Measurements from ENCODE around the gene TNNC1. TPM values are rescaled to one million over a fixed set of nuclear protein-coding genes. Genes with fewer than 3 reads are reported as not detected.

TNNC1 gene
- total RNA-seq, 1 experiment from 2014 or later, result 8.2 TPM

DNA sequence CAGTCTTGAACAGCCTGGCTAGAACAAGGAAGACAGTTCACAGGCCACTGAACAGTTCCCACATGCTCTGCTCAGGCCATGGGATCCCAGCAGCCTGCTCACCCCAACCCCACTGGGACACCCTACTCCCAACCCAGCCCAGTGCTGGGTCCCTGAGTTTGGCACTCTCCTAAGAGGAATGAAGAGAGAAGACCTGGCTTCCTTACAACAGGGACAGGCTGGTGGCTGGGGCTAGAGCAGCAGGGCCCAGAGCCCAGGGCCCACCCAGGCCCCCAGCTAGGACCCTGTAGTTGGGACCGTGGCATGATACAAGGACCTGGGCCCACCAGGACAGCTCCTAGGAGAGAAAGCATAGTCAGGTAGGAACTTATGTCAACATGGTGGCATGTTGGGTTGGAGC is 52.3 kb downstream of the TNNC1 start:
- DNase-seq (ENCODE audit: low read depth), result no peak

Other genes starting within 250 kb of the TNNC1 start
- under 0.01 TPM in 1 of 2 replicates, not detected in the other for gene TLR9, start 228.4 kb downstream of the TNNC1 start, total RNA-seq (2014; rRNA removed)
- 136 and 145 TPM in 2 replicates for gene TWF2, start 214.9 kb downstream of the TNNC1 start, total RNA-seq (2014; rRNA removed)
- 16.0 and 22.3 TPM in 2 replicates for gene PPM1M, start 208.3 kb downstream of the TNNC1 start, total RNA-seq (2014; rRNA removed)
- 44.5 and 58.0 TPM in 2 replicates for gene WDR82, start 175.4 kb downstream of the TNNC1 start, total RNA-seq (2014; rRNA removed)
- 13.0 and 20.4 TPM in 2 replicates for gene GLYCTK, start 166.2 kb downstream of the TNNC1 start, total RNA-seq (2014; rRNA removed)
- gene DNAH1, start 137.7 kb downstream of the TNNC1 start, total RNA-seq (2014; rRNA removed), result 0.71 and 2.1 TPM in 2 replicates
- 79.2 and 99.6 TPM in 2 replicates for gene BAP1, start 44.0 kb downstream of the TNNC1 start, total RNA-seq (2014; rRNA removed)
- gene PHF7, start 43.4 kb downstream of the TNNC1 start, total RNA-seq (2014; rRNA removed), result 3.5 and 6.9 TPM in 2 replicates
- gene SEMA3G, start 8.9 kb downstream of the TNNC1 start, total RNA-seq (2014; rRNA removed), result not detected in 2 replicates
- 45.7 and 48.7 TPM in 2 replicates for gene NISCH, start 1.6 kb upstream of the TNNC1 start, total RNA-seq (2014; rRNA removed)
- gene STAB1, start 41.3 kb upstream of the TNNC1 start, total RNA-seq (2014; rRNA removed), result under 0.01 TPM in 1 of 2 replicates, not detected in the other
- gene NT5DC2, start 79.8 kb upstream of the TNNC1 start, total RNA-seq (2014; rRNA removed), result 118 and 133 TPM in 2 replicates
- gene UQCC5, start 82.6 kb upstream of the TNNC1 start, total RNA-seq (2014; rRNA removed), result 1.1 and 1.7 TPM in 2 replicates
- 58.0 and 65.4 TPM in 2 replicates for gene PBRM1, start 231.9 kb upstream of the TNNC1 start, total RNA-seq (2014; rRNA removed)
- 119 and 148 TPM in 2 replicates for gene GNL3, start 232.0 kb upstream of the TNNC1 start, total RNA-seq (2014; rRNA removed)